Activated CD4-positive, alpha-beta T cell treated with anti-CD3 and anti-CD28 coated beads for 36 hours (primary cell): ENCODE measurements around the gene TBC1D8. TPM values are rescaled to one million over a fixed set of nuclear protein-coding genes. Genes with fewer than 3 reads are reported as not detected.

Experiments
- ATAC-seq: fragments of 200-7000 bp; cut with Tn5 transposase; one replicate; pipeline ENCODE4 v1.10.0; 2021; ENCODE audit warnings: mild to moderate bottlenecking, moderate library complexity
- CTCF ChIA-PET: fragments of 350-600 bp; sonication (Branson Sonifier 250); formaldehyde crosslinking; loops from one replicate; lab custom pipeline; 2021; ENCODE audit warnings: antibody characterized with exemption; lab: Charles Lee
- POLR2A ChIA-PET: fragments of 350-600 bp; sonication (Branson Sonifier 250); formaldehyde crosslinking; loops from one replicate; lab custom pipeline; 2021; ENCODE audit warnings: antibody characterized with exemption, inconsistent platforms; lab: Charles Lee
- DNase-seq: peaks from one replicate; pipeline ENCODE4 v3.0.0-alpha.2; 2020
- H3K27ac Mint-ChIP-seq: one replicate; pipeline ENCODE4 v1.8.0; 2021; ENCODE audit warnings: mixed read lengths
- H3K27me3 Mint-ChIP-seq: one replicate; pipeline ENCODE4 v1.8.0; 2021; ENCODE audit warnings: mixed read lengths
- H3K36me3 Mint-ChIP-seq: one replicate; pipeline ENCODE4 v1.8.0; 2021; ENCODE audit warnings: low read depth, mixed read lengths
- H3K4me1 Mint-ChIP-seq: one replicate; pipeline ENCODE4 v1.8.0; 2021; ENCODE audit warnings: mixed read lengths
- H3K4me3 Mint-ChIP-seq: one replicate; pipeline ENCODE4 v1.8.0; 2021; ENCODE audit warnings: mild to moderate bottlenecking, moderate library complexity, mixed read lengths
- H3K9me3 Mint-ChIP-seq: one replicate; pipeline ENCODE4 v1.8.0; 2021; ENCODE audit warnings: low read depth, mixed read lengths
- intact Hi-C, 2 experiments: fragments of 100-400 bp; cut with DNase I in 1 of 2; cut with micrococcal nuclease in 1 of 2; formaldehyde crosslinking; loops; one replicate each; pipeline versions ENCODE4 v1.14.2 to v1.15.1; 2022 to 2024; cut with DNase I, micrococcal nuclease
- total RNA-seq, 2 experiments: library from RNA; stranded (reverse); gene quantifications; one replicate each; pipeline ENCODE4 v1.2.3, GENCODE V29; 2021

Gene TBC1D8
- total RNA-seq, 2 experiments from 2014 or later, result 3.3 to 3.4 TPM

- intact Hi-C loops, result loop anchor here in 1 of 2 experiments (5.0 kb wide), 1 partner anchor 397 kb away; no protein-coding TSS in a partner anchor
Measured at GRCh38 chr2:101004620-101005325, 146.4 kb downstream of the TBC1D8 start.

GRCh38 chr2:101003278-101003775, 147.9 kb downstream of the TBC1D8 start:
- intact Hi-C loops, result loop anchor here (2.0 to 5.0 kb wide), 3 partner anchors 396 to 1667 kb away; partner anchors contain the start of genes EIF5B (in 1 of the 2), PDCL3 (in 1 of the 2) and TXNDC9 (in 1 of the 2)
- no peaks in the 10 kb centered on the region for H3K9me3 Mint-ChIP-seq
- DNase-seq (no peak), ATAC-seq (no peak)
- peaks cover 57% of the 10 kb centered on the region for H3K36me3 Mint-ChIP-seq
- ChIA-PET CTCF (interaction anchor here (0.9 to 4.9 kb wide), 5 partner anchors 9 to 454 kb away, joined by 3 to 21 read pairs (median 5); no protein-coding TSS in a partner anchor), POLR2A (interaction anchor here (1.2 kb wide), 1 partner anchor 373 kb away, joined by 3 read pairs; no protein-coding TSS in a partner anchor)
- H3K27me3 Mint-ChIP-seq, result no peaks in the 10 kb centered on the region
- H3K4me3 Mint-ChIP-seq, result peak overlapping the region; percentile 99
- H3K4me1 Mint-ChIP-seq, result peaks cover 53% of the 10 kb centered on the region
- H3K27ac Mint-ChIP-seq, result peak overlapping the region; percentile 97

More at GRCh38 chr2:101004620-101005325, 146.4 kb downstream of the TBC1D8 start:
- ChIA-PET CTCF (interaction anchor here (0.8 to 4.9 kb wide), 3 partner anchors 8 to 577 kb away, joined by 4 to 21 read pairs (median 4); no protein-coding TSS in a partner anchor), POLR2A (interaction anchor here (0.6 kb wide), 1 partner anchor 161 kb away, joined by 3 read pairs; no protein-coding TSS in a partner anchor)
- no peak for DNase-seq
- Mint-ChIP-seq H3K27me3 (no peaks in the 10 kb centered on the region), H3K27ac (peak overlapping the region; percentile 97), H3K9me3 (no peaks in the 10 kb centered on the region), H3K4me1 (peaks cover 59% of the 10 kb centered on the region), H3K4me3 (peak overlapping the region; percentile 99), H3K36me3 (peaks cover 68% of the 10 kb centered on the region)
- ATAC-seq, result no peak

GRCh38 chr2:101002562-101003277, 148.5 kb downstream of the TBC1D8 start:
- intact Hi-C loops, result loop anchor here (1.0 to 5.0 kb wide), 7 partner anchors 149 to 1666 kb away; partner anchors contain the start of genes PDCL3 (in 2 of the 2), TBC1D8 (in 2 of the 2), CNOT11 (in 1 of the 2) and EIF5B (in 1 of the 2)
- DNase-seq (no peak), ATAC-seq (peak; percentile 7)
- peak overlapping the region; percentile 99 for H3K4me3 Mint-ChIP-seq
- no peaks in the 10 kb centered on the region for H3K27me3 Mint-ChIP-seq
- H3K27ac Mint-ChIP-seq, result peak overlapping the region; percentile 97
- peaks cover 48% of the 10 kb centered on the region for H3K4me1 Mint-ChIP-seq
- no peaks in the 10 kb centered on the region for H3K9me3 Mint-ChIP-seq
- ChIA-PET POLR2A (interaction anchor here (0.9 to 1.3 kb wide), 5 partner anchors 148 to 415 kb away, joined by 3 to 7 read pairs (median 6); partner anchors contain the start of gene CNOT11), CTCF (interaction anchor here (0.7 to 4.9 kb wide), 6 partner anchors 10 to 454 kb away, joined by 3 to 21 read pairs (median 4); no protein-coding TSS in a partner anchor)
- peaks cover 51% of the 10 kb centered on the region for H3K36me3 Mint-ChIP-seq

GRCh38 chr2:101001691-101002561, 149.3 kb downstream of the TBC1D8 start, which contains the start of gene RPL31:
Gene RPL31, plus strand, starts transcription at chr2:101002289. Its CDS starts 413 bp downstream, at chr2:101002702.
- Mint-ChIP-seq H3K36me3 (peaks cover 45% of the 10 kb centered on the region), H3K27ac (peak within 1 kb of the TSS; percentile 97), H3K4me1 (peaks cover 41% of the 10 kb centered on the region), H3K9me3 (no peaks in the 10 kb centered on the region), H3K27me3 (no peaks in the 10 kb centered on the region), H3K4me3 (peak within 1 kb of the TSS; percentile 99)
- DNase-seq (peak; percentile 98), ATAC-seq (peak; percentile 95)
- CTCF ChIA-PET, result interaction anchor here (0.5 to 4.9 kb wide), 8 partner anchors 10 to 1329 kb away, joined by 3 to 21 read pairs (median 5); no protein-coding TSS in a partner anchor
- POLR2A ChIA-PET, result interaction anchor here (0.6 to 1.3 kb wide), 10 partner anchors 11 to 449 kb away, joined by 3 to 10 read pairs (median 6); partner anchors contain the start of genes CNOT11 and PDCL3
- intact Hi-C loops, result loop anchor here (1.0 to 5.0 kb wide), 7 partner anchors 149 to 1665 kb away; partner anchors contain the start of genes PDCL3 (in 2 of the 2), TBC1D8 (in 2 of the 2), CNOT11 (in 1 of the 2) and EIF5B (in 1 of the 2)

- intact Hi-C loops, result loop anchor here in 1 of 2 experiments (5.0 kb wide), 1 partner anchor 393 kb away; no protein-coding TSS in a partner anchor
- Mint-ChIP-seq H3K36me3 (peaks cover 26% of the 10 kb centered on the region), H3K27ac (no peak overlapping the region), H3K27me3 (no peaks in the 10 kb centered on the region), H3K9me3 (no peaks in the 10 kb centered on the region), H3K4me3 (no peak overlapping the region), H3K4me1 (peaks cover 23% of the 10 kb centered on the region)
- ChIA-PET CTCF (interaction anchor here (0.7 to 2.2 kb wide), 2 partner anchors 9 to 13 kb away, joined by 3 to 7 read pairs; no protein-coding TSS in a partner anchor), POLR2A (interaction anchor here (0.7 kb wide), 1 partner anchor 61 kb away, joined by 3 read pairs; no protein-coding TSS in a partner anchor)
- DNase-seq, result no peak
- no peak for ATAC-seq
Measured at GRCh38 chr2:100999995-101000394, 151.2 kb downstream of the TBC1D8 start.

GRCh38 chr2:100998235-100998573, 153.0 kb downstream of the TBC1D8 start:
- Mint-ChIP-seq H3K27me3 (no peaks in the 10 kb centered on the region), H3K27ac (no peak overlapping the region), H3K9me3 (no peaks in the 10 kb centered on the region), H3K4me3 (no peak overlapping the region), H3K4me1 (peaks cover 9% of the 10 kb centered on the region), H3K36me3 (peaks cover 8% of the 10 kb centered on the region)
- DNase-seq (no peak), ATAC-seq (no peak)
- intact Hi-C loops, result no loop called here
- POLR2A ChIA-PET, result no interaction called here
- CTCF ChIA-PET, result interaction anchor here (0.7 to 2.2 kb wide), 3 partner anchors 8 to 14 kb away, joined by 3 to 7 read pairs (median 4); no protein-coding TSS in a partner anchor

- peaks cover 9% of the 10 kb centered on the region for H3K4me1 Mint-ChIP-seq
Measured at GRCh38 chr2:100997509-100998234, 153.5 kb downstream of the TBC1D8 start.

GRCh38 chr2:100995309-100996075, 155.7 kb downstream of the TBC1D8 start:
- CTCF ChIA-PET, result no interaction called here
- no peak for ATAC-seq
- Mint-ChIP-seq H3K4me3 (no peak overlapping the region), H3K36me3 (no peaks in the 10 kb centered on the region), H3K27ac (no peak overlapping the region), H3K27me3 (no peaks in the 10 kb centered on the region), H3K4me1 (peaks cover 3% of the 10 kb centered on the region), H3K9me3 (no peaks in the 10 kb centered on the region)
- DNase-seq, result no peak
- POLR2A ChIA-PET, result no interaction called here
- intact Hi-C loops, result no loop called here

More at GRCh38 chr2:100997509-100998234, 153.5 kb downstream of the TBC1D8 start:
- ATAC-seq (no peak), DNase-seq (no peak)
- Mint-ChIP-seq H3K27me3 (no peaks in the 10 kb centered on the region), H3K4me3 (no peak overlapping the region), H3K36me3 (peaks cover 3% of the 10 kb centered on the region), H3K9me3 (no peaks in the 10 kb centered on the region), H3K27ac (no peak overlapping the region)
- CTCF ChIA-PET, result interaction anchor here (0.7 kb wide), 1 partner anchor 8 kb away, joined by 3 read pairs; no protein-coding TSS in a partner anchor
- intact Hi-C loops, result no loop called here
- POLR2A ChIA-PET, result no interaction called here

GRCh38 chr2:100993294-100993693, 157.9 kb downstream of the TBC1D8 start:
- CTCF ChIA-PET, result no interaction called here
- no peak for ATAC-seq

More at GRCh38 chr2:100993294-100993693, 157.9 kb downstream of the TBC1D8 start:
- Mint-ChIP-seq H3K9me3 (no peaks in the 10 kb centered on the region), H3K4me1 (peaks cover 3% of the 10 kb centered on the region), H3K27ac (no peak overlapping the region), H3K4me3 (no peak overlapping the region), H3K27me3 (no peaks in the 10 kb centered on the region), H3K36me3 (no peaks in the 10 kb centered on the region)
- no peak for DNase-seq
- intact Hi-C loops, result no loop called here
- POLR2A ChIA-PET, result no interaction called here
